Measurements from ENCODE around the gene TMEM86B.

Gene TMEM86B

DNA sequence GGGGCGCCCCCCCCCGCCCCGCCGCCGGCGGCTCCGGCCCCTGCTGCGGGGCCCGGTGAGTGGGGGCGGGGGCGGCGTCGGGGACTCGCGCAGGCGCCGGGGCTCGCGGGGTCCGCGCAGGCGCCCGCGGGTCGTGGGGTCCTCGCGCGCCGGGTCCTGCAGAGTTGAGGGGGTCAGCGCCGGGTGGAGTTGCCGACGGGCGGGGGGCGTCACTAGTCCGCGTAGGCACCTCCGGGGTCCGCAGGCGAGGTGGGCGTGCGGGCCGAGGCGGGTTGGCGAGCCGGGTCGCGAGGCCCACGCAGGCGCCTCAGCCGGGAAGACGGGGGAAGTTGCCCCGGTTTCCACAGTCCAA is 29.9 kb upstream of the TMEM86B start:
- CTCF ChIA-PET = interaction anchor here (0.6 to 0.7 kb wide), 2 partner anchors 43 to 92 kb away, joined by 3 to 5 read pairs; partner anchors contain the start of gene DNAAF3

More for the DNA sequence above, 29.9 kb upstream of the TMEM86B start:
- peak overlapping the region; percentile 94 for H3K27ac ChIP-seq (ENCODE audit: extremely low read depth, low read depth, low read length)
- H3K4me1 ChIP-seq (ENCODE audit: control insufficient read depth, insufficient read depth, low read length) = peaks cover 28% of the 10 kb centered on the region
- H3K36me3 ChIP-seq (ENCODE audit: control insufficient read depth in 2 of 2, insufficient read depth in 1 of 2, low read length in 2 of 2) = peaks cover 0 to 33% of the 10 kb centered on the region in 2 experiments; a peak in 1 of 3 replicates
- TF ChIP-seq BCL11B (tag by site-specific recombination; IDR thresholded peaks at IDR 0.05; ENCODE audit: low read depth) (peak; percentile 42; the same call in 1 of the 2 replicates), ZNF785 (tag by site-specific recombination; IDR thresholded peaks at IDR 0.05) (0 out of 2 replicates have a peak, but pooled peaks have one; percentile 70), ZSCAN18 (tag by site-specific recombination; IDR thresholded peaks at IDR 0.05) (no peak), HOXC10 (CRISPR knock-in tag; IDR thresholded peaks at IDR 0.05) (peak; percentile 82; the same call in 1 of the 2 replicates), ZSCAN16 (tag by site-specific recombination; IDR thresholded peaks at IDR 0.05) (0 out of 2 replicates have a peak, but pooled peaks have one; percentile 64), ZBTB7A (tag by site-specific recombination; IDR thresholded peaks at IDR 0.05; ENCODE audit: low read depth) (peak; percentile 35; the same call in 1 of the 2 replicates), ZNF354C (tag by site-specific recombination; IDR thresholded peaks at IDR 0.05; ENCODE audit: borderline replicate concordance, low read depth) (no peak), ZBTB20 (tag by site-specific recombination; IDR thresholded peaks at IDR 0.05) (no peak), ATF2 (tag by site-specific recombination; IDR thresholded peaks at IDR 0.05; ENCODE audit: low read depth) (no peak), ZNF23 (tag by site-specific recombination; IDR thresholded peaks at IDR 0.05; ENCODE audit: borderline replicate concordance) (0 out of 2 replicates have a peak, but pooled peaks have one; percentile 36)
- TF ChIP-seq, protein P1, sequence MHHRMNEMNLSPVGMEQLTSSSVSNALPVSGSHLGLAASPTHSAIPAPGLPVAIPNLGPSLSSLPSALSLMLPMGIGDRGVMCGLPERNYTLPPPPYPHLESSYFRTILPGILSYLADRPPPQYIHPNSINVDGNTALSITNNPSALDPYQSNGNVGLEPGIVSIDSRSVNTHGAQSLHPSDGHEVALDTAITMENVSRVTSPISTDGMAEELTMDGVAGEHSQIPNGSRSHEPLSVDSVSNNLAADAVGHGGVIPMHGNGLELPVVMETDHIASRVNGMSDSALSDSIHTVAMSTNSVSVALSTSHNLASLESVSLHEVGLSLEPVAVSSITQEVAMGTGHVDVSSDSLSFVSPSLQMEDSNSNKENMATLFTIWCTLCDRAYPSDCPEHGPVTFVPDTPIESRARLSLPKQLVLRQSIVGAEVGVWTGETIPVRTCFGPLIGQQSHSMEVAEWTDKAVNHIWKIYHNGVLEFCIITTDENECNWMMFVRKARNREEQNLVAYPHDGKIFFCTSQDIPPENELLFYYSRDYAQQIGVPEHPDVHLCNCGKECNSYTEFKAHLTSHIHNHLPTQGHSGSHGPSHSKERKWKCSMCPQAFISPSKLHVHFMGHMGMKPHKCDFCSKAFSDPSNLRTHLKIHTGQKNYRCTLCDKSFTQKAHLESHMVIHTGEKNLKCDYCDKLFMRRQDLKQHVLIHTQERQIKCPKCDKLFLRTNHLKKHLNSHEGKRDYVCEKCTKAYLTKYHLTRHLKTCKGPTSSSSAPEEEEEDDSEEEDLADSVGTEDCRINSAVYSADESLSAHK (tag by site-specific recombination; IDR thresholded peaks at IDR 0.05) = 0 out of 2 replicates have a peak, but pooled peaks have one; percentile 7
- TF ChIP-seq, protein P2, sequence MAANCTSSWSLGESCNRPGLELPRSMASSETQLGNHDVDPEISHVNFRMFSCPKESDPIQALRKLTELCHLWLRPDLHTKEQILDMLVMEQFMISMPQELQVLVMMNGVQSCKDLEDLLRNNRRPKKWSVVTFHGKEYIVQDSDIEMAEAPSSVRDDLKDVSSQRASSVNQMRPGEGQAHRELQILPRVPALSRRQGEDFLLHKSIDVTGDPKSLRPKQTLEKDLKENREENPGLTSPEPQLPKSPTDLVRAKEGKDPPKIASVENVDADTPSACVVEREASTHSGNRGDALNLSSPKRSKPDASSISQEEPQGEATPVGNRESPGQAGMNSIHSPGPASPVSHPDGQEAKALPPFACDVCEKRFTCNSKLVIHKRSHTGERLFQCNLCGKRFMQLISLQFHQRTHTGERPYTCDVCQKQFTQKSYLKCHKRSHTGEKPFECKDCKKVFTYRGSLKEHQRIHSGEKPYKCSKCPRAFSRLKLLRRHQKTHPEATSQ (tag by site-specific recombination; IDR thresholded peaks at IDR 0.05) = peak; percentile 36; the same call in 1 of the 2 replicates
- TF ChIP-seq, protein P3, sequence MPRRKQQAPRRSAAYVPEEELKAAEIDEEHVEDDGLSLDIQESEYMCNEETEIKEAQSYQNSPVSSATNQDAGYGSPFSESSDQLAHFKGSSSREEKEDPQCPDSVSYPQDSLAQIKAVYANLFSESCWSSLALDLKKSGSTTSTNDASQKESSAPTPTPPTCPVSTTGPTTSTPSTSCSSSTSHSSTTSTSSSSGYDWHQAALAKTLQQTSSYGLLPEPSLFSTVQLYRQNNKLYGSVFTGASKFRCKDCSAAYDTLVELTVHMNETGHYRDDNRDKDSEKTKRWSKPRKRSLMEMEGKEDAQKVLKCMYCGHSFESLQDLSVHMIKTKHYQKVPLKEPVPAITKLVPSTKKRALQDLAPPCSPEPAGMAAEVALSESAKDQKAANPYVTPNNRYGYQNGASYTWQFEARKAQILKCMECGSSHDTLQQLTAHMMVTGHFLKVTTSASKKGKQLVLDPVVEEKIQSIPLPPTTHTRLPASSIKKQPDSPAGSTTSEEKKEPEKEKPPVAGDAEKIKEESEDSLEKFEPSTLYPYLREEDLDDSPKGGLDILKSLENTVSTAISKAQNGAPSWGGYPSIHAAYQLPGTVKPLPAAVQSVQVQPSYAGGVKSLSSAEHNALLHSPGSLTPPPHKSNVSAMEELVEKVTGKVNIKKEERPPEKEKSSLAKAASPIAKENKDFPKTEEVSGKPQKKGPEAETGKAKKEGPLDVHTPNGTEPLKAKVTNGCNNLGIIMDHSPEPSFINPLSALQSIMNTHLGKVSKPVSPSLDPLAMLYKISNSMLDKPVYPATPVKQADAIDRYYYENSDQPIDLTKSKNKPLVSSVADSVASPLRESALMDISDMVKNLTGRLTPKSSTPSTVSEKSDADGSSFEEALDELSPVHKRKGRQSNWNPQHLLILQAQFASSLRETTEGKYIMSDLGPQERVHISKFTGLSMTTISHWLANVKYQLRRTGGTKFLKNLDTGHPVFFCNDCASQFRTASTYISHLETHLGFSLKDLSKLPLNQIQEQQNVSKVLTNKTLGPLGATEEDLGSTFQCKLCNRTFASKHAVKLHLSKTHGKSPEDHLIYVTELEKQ (tag by site-specific recombination; IDR thresholded peaks at IDR 0.05; ENCODE audit: borderline replicate concordance) = no peak
- H3K9me3 ChIP-seq (ENCODE audit: control insufficient read depth, insufficient read depth, low read depth, low read length) = no peaks in the 10 kb centered on the region
- peak overlapping the region; percentile 96 for H3K4me3 ChIP-seq (ENCODE audit: low read depth, low read length)
- POLR2A ChIA-PET = interaction anchor here (0.6 to 4.0 kb wide), 23 partner anchors 8 to 389 kb away, joined by 3 to 79 read pairs (median 6); partner anchors contain the start of genes BRSK1, CCDC106, DNAAF3 and FIZ1
